Upper lobe of left lung (tissue), 6 donors: ENCODE measurements around the gene SC5D. TPM values are rescaled to one million over a fixed set of nuclear protein-coding genes. Genes with fewer than 3 reads are reported as not detected.

Source experiments
- ATAC-seq, 2 donors: fragments of 200-7000 bp; cut with Tn5 transposase; one replicate each; pipeline ENCODE4 v1.9.1; 2022; ENCODE audit warnings: mild to moderate bottlenecking in 2 of 2, moderate library complexity in 2 of 2; ENCODE audit not compliant: low FRiP score in 2 of 2
- DNase-seq, 2 donors: peaks; one replicate each; pipeline ENCODE4 v3.0.0-alpha.2; 2019 to 2020
- H3K27ac ChIP-seq, 4 donors: fragments of 200-600 bp; sonication (generic); one replicate each; pipeline ENCODE4 v1.5.1; 2016 to 2019
- H3K27me3 ChIP-seq, 4 donors: fragments of 200-600 bp; sonication (generic); one replicate each; pipeline ENCODE4 v1.5.1; 2017 to 2019
- H3K36me3 ChIP-seq, 4 donors: fragments of 200-600 bp; sonication (generic); one replicate each; pipeline ENCODE4 v1.5.1; 2016 to 2019
- H3K4me1 ChIP-seq, 4 donors: fragments of 200-600 bp; sonication (generic); one replicate each; pipeline ENCODE4 v1.5.1; 2018 to 2019
- H3K4me3 ChIP-seq, 4 donors: fragments of 200-600 bp; sonication (generic); one replicate each; pipeline ENCODE4 v1.5.1; 2017 to 2019; ENCODE audit warnings: mild to moderate bottlenecking in 2 of 4, moderate library complexity in 1 of 4
- H3K9me3 ChIP-seq, 4 donors: fragments of 200-600 bp; sonication (generic); one replicate each; pipeline ENCODE4 v1.5.1; 2018 to 2019
- CTCF ChIP-seq, 6 experiments: fragments of 450-650 bp in 4 of 6; fragments of 200-600 bp in 2 of 6; sonication (generic) in 2 of 6; IDR thresholded peaks; one replicate each; pipeline ENCODE4 v1.5.1; 2016 to 2019; ENCODE audit warnings: antibody characterized with exemption in 6 of 6
- EP300 ChIP-seq, 4 donors: sonication (generic); formaldehyde crosslinking; IDR thresholded peaks; one replicate each; pipeline ENCODE4 v1.5.1; 2017; ENCODE audit warnings: antibody characterized with exemption in 4 of 4, control low read depth in 2 of 4
- POLR2A ChIP-seq, 4 donors: fragments of 450-650 bp; IDR thresholded peaks; one replicate each; pipeline ENCODE4 v1.5.1; 2016 to 2017; ENCODE audit warnings: antibody characterized with exemption in 4 of 4, mild to moderate bottlenecking in 2 of 4
- POLR2AphosphoS5 ChIP-seq, 2 donors: sonication (generic); formaldehyde crosslinking; IDR thresholded peaks; one replicate each; pipeline ENCODE4 v1.5.1; 2017; ENCODE audit warnings: antibody characterized with exemption in 2 of 2
- WGBS, 2 donors: methylation state at CpG; one replicate each; pipeline ENCODE4 v1.1.5; 2017 to 2018; 5-methylcytosine and 5-hydroxymethylcytosine counted together
- total RNA-seq, 6 donors: library from RNA; depleted of rRNA in 4 of 6; stranded (reverse); fragments of >200 nt in 4 of 6; gene quantifications; one replicate each; pipeline versions ENCODE4 v1.1.0 to v1.2.1, GENCODE V29; 2016 to 2021
- donor health status: DM: no; HTN: no; CAD: no; lungs with moderate emphysema.
- donor health status: DM: no; HTN: yes; CAD: no; lungs with severe emphysema.

Gene SC5D
- total RNA-seq, 6 donors from 2014 or later, result 9.4 to 79.9 (median 48.8) TPM

GRCh38 chr11:121282886-121283502, 9.6 kb upstream of the SC5D start:
- DNase-seq, result no peak

GRCh38 chr11:121291319-121291718, 1.3 kb upstream of the SC5D start:
- peaks cover 7 to 15% (median 12%) of the 10 kb centered on the region in 4 donors for H3K4me1 ChIP-seq
- 83 to 85% methylated on average over 3 of the region's 3 CpGs for WGBS, 2 donors
- H3K27ac ChIP-seq, result no peak overlapping the region
- ATAC-seq, result no peak
- H3K27me3 ChIP-seq, result no peaks in the 10 kb centered on the region
- no peaks in the 10 kb centered on the region for H3K9me3 ChIP-seq
- H3K4me3 ChIP-seq, result no peak overlapping the region
- DNase-seq, result no peak
- no peaks in the 10 kb centered on the region for H3K36me3 ChIP-seq
- no peak for TF ChIP-seq EP300 (IDR thresholded peaks at IDR 0.05)
- TF ChIP-seq POLR2A (IDR thresholded peaks at IDR 0.05), result no peak

More at GRCh38 chr11:121282886-121283502, 9.6 kb upstream of the SC5D start:
- H3K4me1 ChIP-seq, result no peaks in the 10 kb centered on the region
- WGBS, 2 donors, result 81 to 82% methylated on average over 4 of the region's 4 CpGs
- no peak for ATAC-seq
- no peak overlapping the region for H3K27ac ChIP-seq
- H3K4me3 ChIP-seq, result no peak overlapping the region
- no peaks in the 10 kb centered on the region for H3K27me3 ChIP-seq
- H3K9me3 ChIP-seq, result peaks cover 0 to 9% (median 0%) of the 10 kb centered on the region in 4 donors
- no peaks in the 10 kb centered on the region for H3K36me3 ChIP-seq
- TF ChIP-seq POLR2A (IDR thresholded peaks at IDR 0.05), result no peak

GRCh38 chr11:121291896-121292494, 576 bp upstream of the SC5D start:
- Histone ChIP-seq H3K4me1 (peaks cover 7 to 15% (median 12%) of the 10 kb centered on the region in 4 donors), H3K4me3 (peak overlapping the region; percentile 57 to 87 (median 76)), H3K9me3 (no peaks in the 10 kb centered on the region), H3K36me3 (no peaks in the 10 kb centered on the region), H3K27ac (peak overlapping the region; percentile 82 to 96 (median 89)), H3K27me3 (no peaks in the 10 kb centered on the region)
- ATAC-seq, result peak in 1 of 2 donors; percentile 31
- WGBS, 2 donors, result 1 to 2% methylated on average over 19 of the region's 19 CpGs
- TF ChIP-seq POLR2A (IDR thresholded peaks at IDR 0.05), result no peak
- no peak for TF ChIP-seq EP300 (IDR thresholded peaks at IDR 0.05)
- TF ChIP-seq CTCF (IDR thresholded peaks at IDR 0.05), result no peak
- no peak for DNase-seq

- Histone ChIP-seq H3K4me1 (peaks cover 7 to 15% (median 12%) of the 10 kb centered on the region in 4 donors), H3K36me3 (no peaks in the 10 kb centered on the region), H3K27ac (peak overlapping the region; percentile 82 to 96 (median 89)), H3K4me3 (peak overlapping the region; percentile 58 to 87 (median 76)), H3K9me3 (no peaks in the 10 kb centered on the region), H3K27me3 (no peaks in the 10 kb centered on the region)
- 0 to 1% methylated on average over 5 of the region's 5 CpGs for WGBS, 2 donors
- no peak for TF ChIP-seq POLR2A (IDR thresholded peaks at IDR 0.05)
- no peak for TF ChIP-seq EP300 (IDR thresholded peaks at IDR 0.05)
- TF ChIP-seq CTCF (IDR thresholded peaks at IDR 0.05), result no peak
- no peak for TF ChIP-seq POLR2AphosphoS5 (IDR thresholded peaks at IDR 0.05)
- ATAC-seq (peak in 1 of 2 donors; percentile 7), DNase-seq (no peak)
Observed at GRCh38 chr11:121293288-121293594, 670 bp downstream of the SC5D start.

GRCh38 chr11:121295246-121296029, 2.9 kb downstream of the SC5D start:
- Histone ChIP-seq H3K27ac (no peak overlapping the region), H3K36me3 (no peaks in the 10 kb centered on the region), H3K9me3 (no peaks in the 10 kb centered on the region), H3K27me3 (no peaks in the 10 kb centered on the region), H3K4me1 (peaks cover 11 to 23% (median 17%) of the 10 kb centered on the region in 4 donors), H3K4me3 (no peak overlapping the region)
- no peak for ATAC-seq
- no peak for DNase-seq
- TF ChIP-seq EP300 (IDR thresholded peaks at IDR 0.05), result no peak
- no peak for TF ChIP-seq CTCF (IDR thresholded peaks at IDR 0.05)
- TF ChIP-seq POLR2AphosphoS5 (IDR thresholded peaks at IDR 0.05), result no peak
- TF ChIP-seq POLR2A (IDR thresholded peaks at IDR 0.05), result no peak
- 91 to 93% methylated on average over 8 of the region's 8 CpGs for WGBS, 2 donors
